Adrenal gland (tissue), 12 donors: ENCODE results near the gene FAT2. TPM values are rescaled to one million over a fixed set of nuclear protein-coding genes. Genes with fewer than 3 reads are reported as not detected.

Source experiments
- DNase-seq, 7 donors: peaks; one replicate each; pipeline ENCODE4 v3.0.0-alpha.2; 2019 to 2020
- H3K27ac ChIP-seq, 5 donors: fragments of 200-600 bp; sonication (generic) in 4 of 5; 1 replicate in 3 of 5; 2 replicates in 2 of 5; pipeline versions ENCODE4 v1.5.1 to v1.8.0; 2016 to 2020; ENCODE audit warnings: mild to moderate bottlenecking in 1 of 5
- H3K27me3 ChIP-seq: fragments of 200-600 bp; 2 replicates; pipeline ENCODE4 v1.8.0; 2021
- H3K36me3 ChIP-seq, 2 donors: fragments of 200-600 bp; replicated peaks in 1 of 2; 1 replicate in 1 of 2; 2 replicates in 1 of 2; pipeline versions ENCODE4 v1.5.1 to v1.8.0; 2018 to 2022
- H3K4me1 ChIP-seq, 2 donors: fragments of 200-600 bp; replicated peaks in 1 of 2; 1 replicate in 1 of 2; 2 replicates in 1 of 2; pipeline versions ENCODE4 v1.5.1 to v1.8.0; 2018 to 2021
- H3K4me3 ChIP-seq, 4 donors: fragments of 200-600 bp; sonication (generic) in 3 of 4; one replicate each; pipeline ENCODE4 v1.5.1; 2016 to 2018
- H3K9me3 ChIP-seq, 3 donors: fragments of 200-600 bp; sonication (generic) in 1 of 3; replicated peaks in 1 of 3; 1 replicate in 2 of 3; 2 replicates in 1 of 3; pipeline versions ENCODE4 v1.5.1 to v1.8.0; 2016 to 2021
- POLR2A ChIP-seq, 2 donors: fragments of 450-650 bp; IDR thresholded peaks; one replicate each; pipeline ENCODE4 v1.6.1; 2017; ENCODE audit warnings: antibody characterized with exemption in 2 of 2, mild to moderate bottlenecking in 2 of 2, moderate library complexity in 1 of 2
- WGBS, 4 donors: extraction: QIAGEN DNeasy Blood & Tissue Kit in 2 of 4; methylation state at CpG; one replicate each; pipeline versions ENCODE4 v1.1.5 to v1.1.7; 2013 to 2017; 5-methylcytosine and 5-hydroxymethylcytosine counted together
- intact Hi-C, 2 donors: fragments of 100-400 bp; cut with DNase I; formaldehyde crosslinking; loops; one replicate each; pipeline versions ENCODE4 v1.14.1 to v1.15.0; 2022 to 2023
- polyA plus RNA-seq, 3 donors: library from polyadenylated mRNA; stranded (reverse); fragments of 200-250 nt in 2 of 3; fragments of 350-450 nt in 1 of 3; fragmentation: Illumina TruSeq in 1 of 3; extraction: RNeasy Lipid Tissue Mini Kit (QIAGEN cat#74804) in 1 of 3; gene quantifications; one replicate each; pipeline ENCODE4 v1.2.3, GENCODE V29; 2013 to 2014
- total RNA-seq, 9 donors: library from RNA; depleted of rRNA in 4 of 9; stranded (reverse); fragments of >200 nt in 4 of 9; fragments of 120-200 nt in 1 of 9; fragmentation: NEBNext Ultra II Directional in 1 of 9; extraction: Animal tissue kit (Norgen Biotek cat#: 25700) in 1 of 9; gene quantifications; one replicate each; pipeline versions ENCODE4 v1.1.0 to v1.2.4, GENCODE V29; 2013 to 2023
- TF ChIP-seq, protein P1 (sequence below), 6 experiments: fragments of 450-650 bp in 4 of 6; fragments of 200-600 bp in 2 of 6; sonication (generic) in 1 of 6; IDR thresholded peaks; 1 replicate in 5 of 6; 2 replicates in 1 of 6; pipeline versions ENCODE4 v1.5.1 to v1.8.0; 2016 to 2021; ENCODE audit warnings: antibody characterized with exemption in 6 of 6, mild to moderate bottlenecking in 2 of 6, moderate library complexity in 1 of 6
- donor health status: healthy with polysubstance abuse.
- donor health status: Bipolar disorder and iron deficiency.
- donor health status: DM: yes; HTN: yes; CAD: no.
- donor health status: DM: no; HTN: no; CAD: no.
- donor health status: DM: no; HTN: no; CAD: no.
- donor health status: DM: yes; HTN: yes; CAD: no.

FAT2 gene
- total and polyA plus RNA-seq, 12 donors = under 0.01 to 0.08 (median 0.03) TPM; not detected in 7

DNA sequence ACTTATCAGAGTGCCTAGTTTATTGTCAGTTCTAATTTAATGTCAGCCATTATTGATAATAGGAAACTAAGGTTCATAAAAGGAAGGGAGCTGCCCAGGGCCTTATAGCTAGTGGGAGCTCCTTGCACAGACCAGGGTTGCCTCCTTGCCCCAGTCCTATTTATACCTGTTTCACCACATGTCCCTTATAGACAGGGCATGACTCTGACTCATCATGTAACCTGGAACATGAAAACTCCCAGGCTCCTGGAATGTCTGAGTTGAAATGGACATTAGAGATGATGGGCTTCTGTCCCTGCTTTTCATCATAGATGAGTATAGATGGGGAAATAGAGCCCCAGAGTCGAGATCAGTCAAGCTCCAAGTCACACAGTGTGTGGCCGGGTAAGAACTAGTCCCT lies 21.1 kb downstream of the FAT2 start:
- WGBS, 4 donors = 50 to 66% (median 51%) methylated on average over 2 of the region's 2 CpGs
- H3K27ac ChIP-seq = no peak overlapping the region
- no peaks in the 10 kb centered on the region for H3K4me1 ChIP-seq
- DNase-seq = no peak
- H3K27me3 ChIP-seq = peaks cover 4% of the 10 kb centered on the region
- no peak for TF ChIP-seq POLR2A (IDR thresholded peaks at IDR 0.05)
- TF ChIP-seq, protein P1, sequence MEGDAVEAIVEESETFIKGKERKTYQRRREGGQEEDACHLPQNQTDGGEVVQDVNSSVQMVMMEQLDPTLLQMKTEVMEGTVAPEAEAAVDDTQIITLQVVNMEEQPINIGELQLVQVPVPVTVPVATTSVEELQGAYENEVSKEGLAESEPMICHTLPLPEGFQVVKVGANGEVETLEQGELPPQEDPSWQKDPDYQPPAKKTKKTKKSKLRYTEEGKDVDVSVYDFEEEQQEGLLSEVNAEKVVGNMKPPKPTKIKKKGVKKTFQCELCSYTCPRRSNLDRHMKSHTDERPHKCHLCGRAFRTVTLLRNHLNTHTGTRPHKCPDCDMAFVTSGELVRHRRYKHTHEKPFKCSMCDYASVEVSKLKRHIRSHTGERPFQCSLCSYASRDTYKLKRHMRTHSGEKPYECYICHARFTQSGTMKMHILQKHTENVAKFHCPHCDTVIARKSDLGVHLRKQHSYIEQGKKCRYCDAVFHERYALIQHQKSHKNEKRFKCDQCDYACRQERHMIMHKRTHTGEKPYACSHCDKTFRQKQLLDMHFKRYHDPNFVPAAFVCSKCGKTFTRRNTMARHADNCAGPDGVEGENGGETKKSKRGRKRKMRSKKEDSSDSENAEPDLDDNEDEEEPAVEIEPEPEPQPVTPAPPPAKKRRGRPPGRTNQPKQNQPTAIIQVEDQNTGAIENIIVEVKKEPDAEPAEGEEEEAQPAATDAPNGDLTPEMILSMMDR (IDR thresholded peaks at IDR 0.05) = no peak
- H3K36me3 ChIP-seq = no peaks in the 10 kb centered on the region
- no peak overlapping the region for H3K4me3 ChIP-seq
- intact Hi-C loops = no loop called here
- no peaks in the 10 kb centered on the region for H3K9me3 ChIP-seq

DNA sequence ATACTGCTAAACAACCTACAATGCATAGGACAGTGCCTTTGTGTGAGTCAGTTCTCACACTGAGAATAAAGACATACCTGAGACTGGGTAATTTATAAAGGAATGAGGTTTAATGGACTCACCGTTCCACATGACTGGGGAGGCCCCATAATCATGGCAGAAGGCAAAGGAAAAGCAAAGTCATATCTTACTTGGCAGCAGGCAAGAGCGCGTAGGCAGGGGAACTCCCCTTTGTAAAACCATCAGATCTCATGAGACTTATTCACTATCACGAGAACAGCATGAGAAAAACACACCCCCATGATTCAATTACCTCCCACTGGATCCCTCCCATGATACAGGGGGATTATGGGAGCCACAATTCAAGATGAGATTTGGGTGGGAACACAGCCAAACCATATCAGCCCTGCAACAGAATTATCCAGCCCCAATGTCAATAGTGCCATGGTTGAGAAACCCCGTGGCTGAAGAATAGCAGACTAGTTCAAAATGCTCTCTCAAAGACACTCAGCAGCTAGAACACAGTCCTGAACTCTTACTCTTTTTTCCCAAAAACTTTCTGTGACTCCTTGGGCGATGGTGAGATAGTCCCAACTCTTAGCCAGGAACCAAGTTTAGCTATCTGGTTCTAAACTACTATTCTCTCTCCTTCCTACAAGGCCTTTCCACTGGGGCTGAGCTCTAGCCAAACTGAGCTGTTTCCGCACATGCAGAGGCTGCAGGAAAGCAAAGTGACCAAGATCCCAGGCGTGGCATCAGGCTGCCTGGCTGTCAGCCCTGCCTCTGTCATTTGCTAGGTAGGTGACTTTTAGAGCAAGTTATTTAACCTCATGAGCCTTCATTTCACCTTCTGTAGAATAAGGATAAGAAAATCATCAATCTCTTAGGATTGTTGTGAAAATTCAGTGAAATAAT lies 21.7 kb downstream of the FAT2 start:
- intact Hi-C loops = no loop called here
- WGBS, 4 donors = 79 to 83% (median 81%) methylated on average over 8 of the region's 8 CpGs
- TF ChIP-seq POLR2A (IDR thresholded peaks at IDR 0.05) = no peak
- TF ChIP-seq, protein P1 (IDR thresholded peaks at IDR 0.05) = no peak
- Histone ChIP-seq H3K27ac (no peak overlapping the region), H3K27me3 (peaks cover 4% of the 10 kb centered on the region), H3K36me3 (no peaks in the 10 kb centered on the region), H3K4me1 (no peaks in the 10 kb centered on the region), H3K9me3 (no peaks in the 10 kb centered on the region), H3K4me3 (no peak overlapping the region)
- DNase-seq = no peak

DNA sequence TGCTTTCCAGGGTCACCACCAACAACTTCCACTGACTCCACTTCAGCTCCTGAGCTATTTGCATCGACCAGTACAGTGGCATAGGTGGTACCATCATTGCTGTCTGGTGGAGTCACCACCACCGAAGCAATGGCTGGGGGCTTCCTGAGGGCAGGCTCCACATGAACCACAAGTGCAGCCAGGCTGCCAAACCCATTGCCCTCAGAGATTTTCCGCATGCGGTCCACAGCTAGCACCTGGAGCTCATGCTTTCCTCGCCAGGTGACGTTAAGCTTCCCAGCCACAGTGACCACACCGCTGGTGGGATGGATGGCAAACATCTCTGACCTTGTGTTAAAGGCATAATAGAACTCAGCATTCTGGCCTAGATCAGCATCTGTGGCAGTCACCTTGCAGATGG lies 23.1 kb downstream of the FAT2 start:
- no peak overlapping the region for H3K27ac ChIP-seq
- H3K9me3 ChIP-seq = no peaks in the 10 kb centered on the region
- no peak overlapping the region for H3K4me3 ChIP-seq
- no peaks in the 10 kb centered on the region for H3K4me1 ChIP-seq
- intact Hi-C loops = no loop called here
- TF ChIP-seq, protein P1 (IDR thresholded peaks at IDR 0.05) = no peak
- H3K36me3 ChIP-seq = no peaks in the 10 kb centered on the region
- DNase-seq = no peak
- H3K27me3 ChIP-seq = peaks cover 4% of the 10 kb centered on the region
- 75 to 95% (median 86%) methylated on average over 4 to 7 of the region's 7 CpGs for WGBS, 4 donors

DNA sequence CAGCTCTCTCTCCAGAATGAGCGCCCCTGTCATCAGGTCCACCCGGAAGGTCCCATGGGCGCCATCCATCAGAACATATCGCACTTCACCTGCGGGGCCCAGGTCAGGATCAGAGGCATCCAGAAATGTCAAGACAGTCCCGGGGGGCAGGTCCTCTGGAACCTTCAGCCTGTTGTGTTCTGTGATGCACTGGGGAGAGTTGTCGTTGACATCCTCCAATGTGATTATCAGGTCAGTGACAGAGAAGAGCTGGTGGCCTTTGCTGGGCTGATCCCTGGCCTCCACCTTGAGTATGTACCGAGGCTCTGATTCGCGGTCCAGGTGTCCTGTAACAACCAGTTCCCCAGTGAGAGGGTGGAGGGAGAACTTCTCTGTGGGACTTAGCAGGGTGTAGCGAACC lies 25.2 kb downstream of the FAT2 start:
- no peak overlapping the region for H3K27ac ChIP-seq
- no peaks in the 10 kb centered on the region for H3K4me1 ChIP-seq
- H3K36me3 ChIP-seq = no peaks in the 10 kb centered on the region
- H3K27me3 ChIP-seq = peaks cover 4% of the 10 kb centered on the region
- no peak for TF ChIP-seq POLR2A (IDR thresholded peaks at IDR 0.05)
- TF ChIP-seq, protein P1 (IDR thresholded peaks at IDR 0.05) = no peak
- DNase-seq = no peak
- H3K9me3 ChIP-seq = no peaks in the 10 kb centered on the region
- intact Hi-C loops = no loop called here
- H3K4me3 ChIP-seq = no peak overlapping the region
- WGBS, 4 donors = 78 to 93% (median 91%) methylated on average over 9 to 11 of the region's 11 CpGs
